Measurements from ENCODE around the gene ABHD2. TPM values are rescaled to one million over a fixed set of nuclear protein-coding genes. Genes with fewer than 3 reads are reported as not detected.
A peak's percentile ranks its signal among the peaks of the same experiment; 100 is the strongest.
"Not testable (repeated sequence)": the region's sequence is repeated elsewhere in the genome, so short reads cannot be mapped to it uniquely, and the experiment has no call there.

Gene ABHD2
- polyA plus RNA-seq, 3 donors, result 30.8 to 67.1 (median 37.3) TPM

GRCh38 chr15:89139613-89140499 is 51.6 kb downstream of the ABHD2 start:
- H3K4me1 Mint-ChIP-seq, result peaks cover 76% of the 10 kb centered on the region

GRCh38 chr15:89140595-89140994 is 52.3 kb downstream of the ABHD2 start:
- peaks cover 0 to 1% (median 0%) of the 10 kb centered on the region in 3 donors for H3K27me3 Mint-ChIP-seq (ENCODE audit: low read depth in 3 of 3)
- no peak overlapping the region for H3K4me2 ChIP-seq (replicated peaks; ENCODE audit: extremely low read depth, low read length, poor library complexity, severe bottlenecking)
- H3K36me3 Mint-ChIP-seq, result peaks cover 56 to 70% of the 10 kb centered on the region in 2 donors
- H3K9ac ChIP-seq (ENCODE audit: insufficient read depth, low read length, poor library complexity, severe bottlenecking), result no peak overlapping the region
- peaks cover 12 to 25% of the 10 kb centered on the region in 2 donors for H3K36me3 ChIP-seq (replicated peaks in 1 of 2; ENCODE audit: control insufficient read depth in 1 of 2, insufficient read depth in 2 of 2, low read length in 2 of 2)
- peak overlapping the region in 6 of 7 donors; percentile 54 to 91 (median 80) for H3K27ac Mint-ChIP-seq
- WGBS (ENCODE audit: insufficient coverage), result 27% methylated on average over 3 of the region's 4 CpGs
- DNase-seq, result no peak
- TF ChIP-seq CTCF (IDR thresholded peaks at IDR 0.05), result no peak
- no peak overlapping the region for H2AFZ ChIP-seq (ENCODE audit: insufficient read depth, low read depth, low read length, poor library complexity, severe bottlenecking)
- H3K4me1 Mint-ChIP-seq, result peaks cover 77% of the 10 kb centered on the region
- H3K4me1 ChIP-seq (ENCODE audit: control insufficient read depth in 1 of 2, insufficient read depth in 2 of 2, low read length in 2 of 2), result peaks cover 69 to 74% of the 10 kb centered on the region in 2 donors
- H3K9me3 Mint-ChIP-seq, result no peaks in the 10 kb centered on the region
- peak overlapping the region in 1 of 2 donors; percentile 52 for H3K27ac ChIP-seq (ENCODE audit: low read depth in 1 of 2, low read length in 2 of 2)
- intact Hi-C loops (cut with micrococcal nuclease), result no loop called here
- no peak overlapping the region for H3K4me3 ChIP-seq (replicated peaks in 1 of 3; ENCODE audit: low read depth in 2 of 3, low read length in 3 of 3)
- no peaks in the 10 kb centered on the region for H3K9me3 ChIP-seq (replicated peaks in 1 of 2; ENCODE audit: control insufficient read depth in 1 of 2, insufficient read depth in 1 of 2, low read length in 2 of 2)
- H4K20me1 ChIP-seq (ENCODE audit: insufficient read depth, low read length), result no peaks in the 10 kb centered on the region
- peaks cover 81% of the 10 kb centered on the region for H3K79me2 ChIP-seq (ENCODE audit: insufficient read depth, low read length)
- H3K27me3 ChIP-seq (ENCODE audit: control insufficient read depth in 2 of 2, insufficient read depth in 2 of 2, low read length in 2 of 2), result no peaks in the 10 kb centered on the region
- H3K4me3 Mint-ChIP-seq, result no peak overlapping the region

More at GRCh38 chr15:89139613-89140499, 51.6 kb downstream of the ABHD2 start:
- Histone ChIP-seq H3K4me2 (replicated peaks; ENCODE audit: extremely low read depth, low read length, poor library complexity, severe bottlenecking) (no peak overlapping the region), H4K20me1 (ENCODE audit: insufficient read depth, low read length) (no peaks in the 10 kb centered on the region), H3K36me3 (replicated peaks in 1 of 2; ENCODE audit: control insufficient read depth in 1 of 2, insufficient read depth in 2 of 2, low read length in 2 of 2) (peaks cover 12 to 25% of the 10 kb centered on the region in 2 donors), H3K9me3 (replicated peaks in 1 of 2; ENCODE audit: control insufficient read depth in 1 of 2, insufficient read depth in 1 of 2, low read length in 2 of 2) (no peaks in the 10 kb centered on the region), H3K4me3 (replicated peaks in 1 of 3; ENCODE audit: low read depth in 2 of 3, low read length in 3 of 3) (no peak overlapping the region), H3K9ac (ENCODE audit: insufficient read depth, low read length, poor library complexity, severe bottlenecking) (no peak overlapping the region), H3K27me3 (ENCODE audit: control insufficient read depth in 2 of 2, insufficient read depth in 2 of 2, low read length in 2 of 2) (no peaks in the 10 kb centered on the region), H3K79me2 (ENCODE audit: insufficient read depth, low read length) (peaks cover 78% of the 10 kb centered on the region), H3K27ac (ENCODE audit: low read depth in 1 of 2, low read length in 2 of 2) (peak overlapping the region in 1 of 2 donors; percentile 52), H2AFZ (ENCODE audit: insufficient read depth, low read depth, low read length, poor library complexity, severe bottlenecking) (no peak overlapping the region), H3K4me1 (ENCODE audit: control insufficient read depth in 1 of 2, insufficient read depth in 2 of 2, low read length in 2 of 2) (peaks cover 69 to 74% of the 10 kb centered on the region in 2 donors)
- WGBS (ENCODE audit: insufficient coverage), result 87% methylated on average over 5 of the region's 8 CpGs
- peaks cover 0 to 1% (median 0%) of the 10 kb centered on the region in 3 donors for H3K27me3 Mint-ChIP-seq (ENCODE audit: low read depth in 3 of 3)
- peak in 1 of 3 donors; percentile 22 for DNase-seq
- H3K9me3 Mint-ChIP-seq, result no peaks in the 10 kb centered on the region
- peak overlapping the region in 5 of 7 donors; percentile 66 to 82 (median 73) for H3K27ac Mint-ChIP-seq
- peaks cover 49 to 66% of the 10 kb centered on the region in 2 donors for H3K36me3 Mint-ChIP-seq
- H3K4me3 Mint-ChIP-seq, result no peak overlapping the region
- TF ChIP-seq CTCF (IDR thresholded peaks at IDR 0.05), result no peak
- intact Hi-C loops (cut with micrococcal nuclease), result no loop called here

DNA sequence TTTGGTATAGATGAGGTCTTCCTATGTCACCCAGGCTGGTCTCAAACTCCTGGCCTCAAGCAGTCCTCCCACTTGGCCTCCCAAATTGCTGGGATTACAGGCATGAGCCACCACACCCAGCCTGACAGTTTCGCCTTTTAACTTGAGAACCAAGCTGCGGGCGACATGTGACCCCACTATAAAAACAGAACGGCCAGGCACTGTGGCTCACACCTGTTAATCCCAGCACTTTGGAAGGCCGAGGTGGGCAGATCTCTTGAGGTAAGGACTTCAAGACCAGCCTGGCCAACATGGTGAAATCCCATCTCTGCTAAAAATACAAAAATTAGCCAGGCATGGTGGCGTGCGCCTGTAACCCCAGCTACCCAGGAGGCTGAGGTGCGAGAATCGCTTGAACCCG is 52.9 kb downstream of the ABHD2 start:
- intact Hi-C loops (cut with micrococcal nuclease); DNase-seq: not testable (repeated sequence)

More for the DNA sequence above, 52.9 kb downstream of the ABHD2 start:
- not testable (repeated sequence) for H3K9me3 Mint-ChIP-seq; H3K4me3 ChIP-seq (replicated peaks in 1 of 3; ENCODE audit: low read depth in 2 of 3, low read length in 3 of 3); H3K27me3 ChIP-seq (ENCODE audit: control insufficient read depth in 2 of 2, insufficient read depth in 2 of 2, low read length in 2 of 2); H3K4me2 ChIP-seq (replicated peaks; ENCODE audit: extremely low read depth, low read length, poor library complexity, severe bottlenecking); H3K4me3 Mint-ChIP-seq; H4K20me1 ChIP-seq (ENCODE audit: insufficient read depth, low read length); H3K27ac ChIP-seq (ENCODE audit: low read depth in 1 of 2, low read length in 2 of 2); H3K9me3 ChIP-seq (replicated peaks in 1 of 2; ENCODE audit: control insufficient read depth in 1 of 2, insufficient read depth in 1 of 2, low read length in 2 of 2); H3K27me3 Mint-ChIP-seq (ENCODE audit: low read depth in 3 of 3); H2AFZ ChIP-seq (ENCODE audit: insufficient read depth, low read depth, low read length, poor library complexity, severe bottlenecking); H3K9ac ChIP-seq (ENCODE audit: insufficient read depth, low read length, poor library complexity, severe bottlenecking)
- H3K4me1 ChIP-seq (ENCODE audit: control insufficient read depth in 1 of 2, insufficient read depth in 2 of 2, low read length in 2 of 2), result peaks cover 64 to 68% of the 10 kb centered on the region in 2 donors
- H3K36me3 ChIP-seq (replicated peaks in 1 of 2; ENCODE audit: control insufficient read depth in 1 of 2, insufficient read depth in 2 of 2, low read length in 2 of 2), result peaks cover 12 to 25% of the 10 kb centered on the region in 2 donors
- peak overlapping the region in 2 of 7 donors; percentile 32 to 35 for H3K27ac Mint-ChIP-seq
- H3K36me3 Mint-ChIP-seq, result peaks cover 59 to 74% of the 10 kb centered on the region in 2 donors
- peaks cover 86% of the 10 kb centered on the region for H3K79me2 ChIP-seq (ENCODE audit: insufficient read depth, low read length)
- 99% methylated on average over 10 of the region's 10 CpGs for WGBS (ENCODE audit: insufficient coverage)
- peaks cover 75% of the 10 kb centered on the region for H3K4me1 Mint-ChIP-seq
